Stimulated activated CD4-positive, alpha-beta T cell treated with anti-CD3 and anti-CD28 coated beads, Interleukin-12 subunit alpha, Interleukin-12 subunit beta, amount 100 ng/mL, for 24 hours (primary cell): ENCODE data around the gene DNMBP.
"Not testable (repeated sequence)": the region's sequence is repeated elsewhere in the genome, so short reads cannot be mapped to it uniquely, and the experiment has no call there.

Source experiments
- DNase-seq, 2 experiments: peaks; one replicate each; pipeline ENCODE4 v3.0.0-alpha.2; 2020; ENCODE audit warnings: low read depth in 2 of 2

The DNMBP gene

DNA sequence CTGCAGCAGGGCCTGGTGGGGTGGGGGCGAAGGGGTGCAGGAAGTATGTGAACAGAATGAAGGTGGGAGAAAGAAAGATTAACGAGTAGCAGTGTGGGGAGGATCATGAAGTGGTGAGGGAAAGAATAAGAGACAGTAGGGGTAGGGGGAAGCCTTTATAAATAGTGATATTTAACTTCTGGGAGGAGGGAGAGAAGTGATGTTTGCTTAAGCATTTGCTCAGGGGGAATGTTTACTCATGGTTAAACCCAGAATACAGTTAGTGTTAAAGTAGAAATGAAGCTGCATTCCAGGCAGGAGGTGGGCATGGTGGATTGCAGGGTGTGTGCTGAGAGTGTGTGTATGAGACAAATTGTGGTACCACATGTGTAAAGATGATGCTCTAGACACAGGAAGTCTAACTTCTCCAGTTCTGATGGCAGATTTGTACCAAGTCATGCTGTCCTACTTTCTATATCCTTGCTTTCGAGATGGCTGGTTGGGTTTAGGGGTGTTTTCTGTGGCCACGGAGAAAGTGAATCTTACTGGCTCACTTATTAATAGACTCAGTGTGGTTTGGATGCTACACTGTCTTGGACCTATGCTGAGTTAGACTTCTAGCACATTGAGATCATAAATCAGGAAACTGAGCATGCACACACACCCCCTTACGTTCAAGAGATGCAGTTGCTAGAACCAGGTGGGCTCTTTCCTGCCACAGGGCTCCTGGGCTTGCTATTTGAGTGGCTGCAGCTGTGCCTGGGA, 10.6 kb upstream of the DNMBP start:
- no peak for DNase-seq

DNA sequence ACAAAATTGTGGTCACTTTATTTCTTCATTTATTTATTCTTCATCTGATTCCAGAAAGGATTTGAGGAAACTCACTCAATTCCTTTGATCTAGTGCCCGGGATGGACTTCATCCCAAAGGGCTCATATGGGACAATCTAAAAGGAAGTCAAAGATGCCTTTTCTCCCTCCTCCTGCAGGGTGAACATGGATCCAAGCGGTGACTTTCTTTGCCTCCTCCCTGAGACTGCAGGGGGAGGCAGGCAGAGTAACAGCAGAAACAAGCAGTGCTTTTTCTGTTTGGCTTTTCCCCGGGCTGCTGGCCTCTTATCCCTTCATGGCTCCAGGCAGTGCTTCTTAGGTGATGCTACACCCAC, 10.0 kb upstream of the DNMBP start:
- no peak for DNase-seq

DNA sequence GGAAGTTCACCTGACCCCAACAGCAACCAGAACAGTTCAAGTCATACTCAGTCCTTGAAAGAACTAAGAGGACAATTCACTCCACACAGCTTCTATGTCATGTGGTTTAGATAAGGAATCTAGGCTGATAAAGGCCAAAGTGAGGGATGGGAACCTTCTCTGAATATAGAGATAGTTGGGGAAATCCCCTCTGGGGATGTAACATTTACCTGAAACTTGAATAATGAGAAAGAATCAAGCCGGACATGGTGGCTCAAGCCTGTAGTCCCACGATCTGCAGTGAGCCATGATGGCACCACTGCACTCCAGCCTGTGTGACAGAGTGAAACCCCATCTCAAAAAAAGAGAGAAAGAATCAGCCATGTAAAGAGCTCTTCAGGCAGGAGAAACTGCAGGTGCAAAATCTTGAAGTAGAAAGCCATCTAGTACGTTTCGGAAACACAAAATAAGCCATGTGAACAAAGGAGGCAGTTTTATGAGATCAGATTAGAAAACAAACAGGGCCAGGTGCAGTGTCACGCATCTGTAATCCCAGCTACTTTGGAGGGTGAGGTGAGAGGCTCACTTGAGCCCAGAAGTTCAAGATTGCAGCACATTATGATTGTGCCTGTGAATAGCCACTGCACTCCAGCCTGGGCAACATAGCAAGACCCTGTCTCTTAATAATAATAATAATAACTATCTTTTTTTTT, 4.5 kb upstream of the DNMBP start:
- DNase-seq, result no peak

DNA sequence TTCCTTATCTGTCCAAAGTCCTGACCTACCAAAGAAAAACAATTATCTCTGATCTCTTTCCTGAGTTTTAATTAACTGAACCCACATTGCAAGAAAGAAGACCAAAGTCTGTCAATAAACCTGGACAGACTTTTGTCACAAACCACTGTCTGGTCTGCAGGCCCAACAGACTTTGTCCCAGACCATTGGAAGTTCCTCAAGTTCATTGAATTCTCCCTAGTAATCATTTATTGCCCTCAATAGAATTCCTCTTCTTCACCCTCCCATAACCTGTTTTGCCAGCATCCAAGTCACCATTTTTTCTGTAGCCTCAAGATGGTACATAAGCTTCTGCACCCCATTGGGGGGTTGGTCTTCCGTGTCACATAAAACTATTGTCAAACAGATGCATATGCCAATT, 3.9 kb upstream of the DNMBP start:
- no peak for DNase-seq

DNA sequence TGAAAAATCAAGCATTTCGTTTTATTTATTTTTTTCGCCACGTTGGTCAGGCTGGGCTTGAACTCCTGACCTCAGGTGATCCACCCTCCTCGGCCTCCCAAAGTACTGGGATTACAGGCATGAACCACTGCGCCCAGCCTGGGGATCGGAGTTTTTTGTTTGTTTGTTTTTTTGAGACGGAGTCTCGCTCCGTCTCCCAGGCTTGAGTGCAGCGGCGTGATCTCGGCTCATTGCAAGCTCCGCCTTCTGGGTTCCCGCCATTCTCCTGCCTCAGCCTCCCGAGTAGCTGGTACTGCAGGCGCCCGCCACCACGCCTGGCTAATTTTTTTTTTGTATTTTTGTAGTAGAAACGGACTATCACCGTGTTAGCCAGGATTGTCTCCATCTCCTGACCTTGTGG, 2.2 kb upstream of the DNMBP start:
- DNase-seq, result not testable (repeated sequence)

DNA sequence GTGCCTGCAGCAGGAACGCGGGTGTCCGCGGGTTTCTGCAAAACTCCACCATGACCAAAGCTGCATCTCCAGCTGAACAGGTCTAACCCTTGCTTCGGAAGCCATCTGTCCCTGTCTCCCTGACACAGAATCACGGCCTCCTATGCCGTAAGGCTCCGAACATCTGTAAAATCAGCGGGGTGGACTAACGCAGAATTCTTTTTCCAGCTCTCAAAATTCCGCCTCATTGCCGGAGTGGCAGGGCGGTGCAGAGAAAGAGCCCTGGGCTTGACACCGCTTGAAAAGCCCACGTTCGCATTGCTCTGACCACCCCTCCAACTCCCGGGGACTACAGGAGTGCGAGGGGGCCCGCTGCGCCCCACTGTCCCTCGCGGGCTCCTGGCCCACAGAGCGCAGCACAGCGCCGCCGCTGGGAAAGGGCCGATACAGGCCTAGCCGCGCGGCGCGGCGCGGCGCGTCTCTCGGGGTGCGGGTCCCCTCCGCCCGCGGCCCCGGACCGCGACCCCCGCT, 409 bp downstream of the DNMBP start:
- DNase-seq, result no peak

DNA sequence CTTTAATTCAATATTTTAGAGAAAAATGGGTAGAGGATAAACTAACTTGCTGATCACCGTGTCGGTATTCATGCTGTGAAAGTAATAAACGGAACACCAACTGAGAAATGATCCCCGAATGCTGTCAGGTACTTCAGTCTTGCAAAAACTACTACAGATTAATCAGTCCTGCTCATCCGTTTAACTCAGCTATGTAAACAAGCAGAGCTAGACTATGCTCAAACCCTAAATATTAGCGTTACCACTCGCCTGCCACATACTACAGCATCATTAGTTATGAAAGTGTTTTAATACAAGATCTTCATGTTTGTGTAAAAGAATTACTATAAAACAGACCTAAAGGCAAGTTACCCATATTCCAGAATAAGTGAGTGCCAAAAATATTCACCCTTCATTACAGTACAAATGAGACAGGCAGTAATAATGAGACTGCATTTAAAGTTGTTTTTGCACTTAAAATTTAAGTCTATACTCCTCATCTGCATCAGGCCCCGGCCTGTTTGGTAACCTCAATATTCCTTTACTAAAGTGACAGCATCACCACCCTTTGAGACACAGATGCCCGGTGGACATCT, 952 bp downstream of the DNMBP start:
- DNase-seq, result no peak

DNA sequence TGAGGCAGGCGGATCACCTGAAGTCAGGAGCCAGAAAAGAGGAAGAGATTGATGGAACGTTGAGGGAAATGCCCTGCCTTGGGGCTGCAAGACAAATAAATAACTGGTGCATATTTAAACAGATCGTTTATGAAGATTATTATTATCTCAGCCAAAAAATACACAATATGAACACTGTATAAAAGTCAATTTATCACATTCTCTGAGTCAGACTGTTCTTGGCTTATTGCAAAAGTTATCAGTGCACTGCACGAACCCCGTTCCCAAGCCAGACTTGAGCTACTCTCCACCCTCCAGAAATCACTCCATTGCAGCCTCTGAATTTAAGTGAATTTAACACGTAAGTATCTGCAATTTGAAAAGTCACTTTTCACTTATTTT, 1.6 kb downstream of the DNMBP start:
- no peak for DNase-seq

DNA sequence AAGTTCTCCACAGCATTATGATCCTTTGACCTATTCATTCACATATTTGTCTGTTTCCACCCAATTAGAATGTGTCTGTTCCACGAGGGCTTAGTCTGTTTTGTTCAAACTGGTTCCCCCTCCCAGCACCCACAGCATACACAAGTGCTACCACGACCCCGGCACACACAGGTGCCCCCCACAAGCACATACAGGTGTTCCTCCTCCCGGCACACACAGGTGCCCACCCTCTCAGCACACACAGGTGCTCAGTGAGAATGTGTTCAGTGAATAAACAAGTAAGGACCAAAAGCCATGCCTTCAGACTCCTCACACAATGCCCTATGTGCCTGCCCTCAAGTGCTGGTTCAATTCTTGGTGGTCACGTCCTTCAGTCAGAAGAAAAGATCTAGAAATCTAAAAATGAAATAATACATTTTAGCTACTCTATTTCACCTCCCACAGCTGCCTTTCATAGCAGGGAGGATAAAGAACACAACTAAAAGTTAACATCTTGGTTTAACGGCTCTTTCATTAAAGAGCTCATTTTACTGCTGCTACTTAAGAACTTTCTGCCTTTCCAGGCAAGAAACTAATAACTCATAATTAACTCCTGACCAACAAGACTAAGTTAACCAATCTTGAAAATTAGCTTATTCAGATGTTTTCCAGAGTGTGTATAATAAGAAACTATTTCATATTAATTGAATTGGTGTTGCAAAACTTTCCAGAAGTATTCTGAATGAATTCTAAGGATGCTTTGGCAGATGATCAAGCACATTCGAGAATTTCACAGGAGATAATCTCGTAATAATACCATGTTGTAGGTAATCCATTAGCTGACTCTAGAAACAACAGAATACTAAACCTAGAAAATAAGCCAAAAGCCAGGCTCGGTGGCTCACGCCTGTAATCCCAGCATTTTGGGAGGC, 2.3 kb downstream of the DNMBP start:
- no peak for DNase-seq

DNA sequence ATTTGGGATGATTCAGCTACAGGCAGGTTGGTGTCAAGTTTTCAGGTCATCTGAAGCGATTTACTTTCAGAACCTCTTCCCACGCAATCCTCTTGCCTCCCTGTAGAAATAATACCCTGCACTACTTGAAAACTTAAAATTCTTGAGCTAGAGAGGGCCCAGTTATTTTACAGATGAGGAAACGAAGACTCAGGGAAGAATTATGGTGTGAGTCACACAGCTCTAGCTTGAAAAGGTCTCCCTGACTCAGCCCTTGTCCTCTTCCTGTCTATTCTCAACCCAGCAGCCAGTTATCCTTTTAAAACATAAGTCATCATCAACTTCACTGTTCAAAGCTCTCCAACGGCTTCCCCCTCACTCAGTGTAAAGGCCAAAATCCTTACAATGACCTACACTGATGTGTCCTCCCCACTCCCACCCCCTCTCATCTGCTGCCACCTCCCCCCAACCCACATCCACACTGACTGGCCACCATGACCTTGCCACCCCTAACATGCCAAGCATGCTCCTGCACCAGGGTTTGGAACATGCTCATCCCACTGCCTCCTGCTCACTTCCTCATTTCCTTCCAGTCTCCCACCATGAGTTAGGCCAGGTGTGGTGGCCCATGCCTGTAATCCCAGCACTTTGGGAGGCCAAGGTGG, 3.4 kb downstream of the DNMBP start:
- no peak for DNase-seq

DNA sequence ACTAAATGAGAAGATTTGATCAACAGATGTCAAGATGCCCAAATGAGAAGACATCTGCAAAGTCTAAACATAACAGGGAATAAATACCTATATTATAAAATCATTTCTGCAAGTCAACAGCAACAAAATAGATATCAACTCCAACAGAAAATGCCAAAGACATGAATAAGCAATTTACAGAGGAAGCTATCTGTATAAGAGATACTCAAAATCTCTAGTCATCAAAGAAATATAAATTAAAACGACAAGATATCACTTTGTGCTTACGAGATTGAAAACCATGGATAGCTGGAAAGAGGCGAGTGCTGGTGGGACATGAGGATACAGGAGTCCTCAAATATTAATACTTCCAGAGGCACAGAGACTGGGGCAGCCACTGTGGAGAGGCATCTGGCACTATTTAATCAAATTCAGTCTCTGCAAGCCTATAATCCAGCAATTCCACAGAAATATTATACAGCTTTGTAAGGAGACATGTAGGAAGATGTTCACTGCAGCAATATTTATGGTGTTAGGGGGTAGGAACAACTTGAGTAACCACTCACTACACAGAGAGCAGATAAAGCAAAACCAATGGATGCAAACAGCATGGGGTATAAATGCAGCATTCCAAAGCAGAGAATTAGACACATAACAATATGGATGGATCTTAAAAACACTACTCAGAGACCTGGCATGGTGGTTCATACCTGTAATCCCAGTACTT, 4.8 kb downstream of the DNMBP start:
- DNase-seq, result no peak

DNA sequence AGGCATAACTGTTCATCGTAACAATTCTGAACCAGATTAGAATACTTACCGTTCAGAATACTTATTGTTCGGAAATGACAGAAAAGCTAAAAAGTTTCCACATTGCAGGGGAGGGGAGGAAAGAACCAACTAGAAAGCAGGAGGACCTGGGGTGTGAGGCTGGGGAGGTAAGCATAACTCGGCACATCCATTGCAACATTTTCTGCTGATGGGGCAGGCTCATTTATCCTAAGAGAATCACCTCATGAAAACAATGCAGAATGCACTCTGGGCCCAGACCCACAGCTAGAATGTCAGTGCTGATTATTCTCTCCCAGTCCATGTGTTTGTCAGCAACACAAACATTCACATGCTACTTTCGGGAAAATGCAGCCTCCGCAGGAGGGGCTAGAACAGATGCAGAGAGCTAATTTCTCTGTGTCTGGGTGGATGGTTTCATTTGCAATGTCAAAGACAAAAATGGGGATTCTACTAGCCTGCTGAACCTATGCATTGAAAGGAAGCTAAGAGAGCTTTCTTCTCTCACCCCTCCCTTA, 9.6 kb downstream of the DNMBP start:
- no peak for DNase-seq

DNA sequence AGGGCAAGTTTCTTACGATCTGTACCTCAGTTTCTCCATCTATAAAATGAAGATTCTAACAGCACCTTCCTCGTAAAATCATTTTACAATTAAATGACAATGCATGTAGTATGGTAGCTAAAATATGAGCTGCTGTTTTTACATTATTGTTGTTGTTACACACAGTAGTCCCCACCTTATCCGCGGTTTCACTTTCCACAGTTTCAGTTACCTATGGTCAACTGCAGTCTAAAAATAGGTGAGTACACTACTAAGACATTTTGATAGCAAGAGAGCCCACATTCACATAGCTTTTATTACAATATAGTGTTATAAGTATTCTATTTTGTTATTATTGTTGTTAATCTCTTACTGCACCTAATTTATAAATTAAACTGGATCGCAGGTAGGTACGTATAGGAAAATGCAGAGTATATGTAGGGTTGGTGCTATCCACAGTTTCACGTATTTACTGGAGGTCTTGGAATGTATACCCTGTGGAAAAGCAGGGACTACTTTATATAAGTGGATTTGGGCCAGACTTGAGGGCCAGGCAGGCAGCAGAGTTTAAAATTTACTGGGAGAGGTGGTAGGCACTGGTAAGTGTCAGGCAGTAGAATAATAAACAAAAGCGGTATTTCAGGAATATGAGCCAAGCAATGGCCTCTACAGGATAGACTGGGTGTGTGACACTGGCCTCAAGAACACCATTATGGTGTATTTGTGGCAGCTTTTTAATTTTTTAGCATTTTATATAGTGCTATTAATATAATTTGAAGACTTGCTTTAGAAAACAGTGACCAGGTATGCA, 10.2 kb downstream of the DNMBP start:
- no peak for DNase-seq

DNA sequence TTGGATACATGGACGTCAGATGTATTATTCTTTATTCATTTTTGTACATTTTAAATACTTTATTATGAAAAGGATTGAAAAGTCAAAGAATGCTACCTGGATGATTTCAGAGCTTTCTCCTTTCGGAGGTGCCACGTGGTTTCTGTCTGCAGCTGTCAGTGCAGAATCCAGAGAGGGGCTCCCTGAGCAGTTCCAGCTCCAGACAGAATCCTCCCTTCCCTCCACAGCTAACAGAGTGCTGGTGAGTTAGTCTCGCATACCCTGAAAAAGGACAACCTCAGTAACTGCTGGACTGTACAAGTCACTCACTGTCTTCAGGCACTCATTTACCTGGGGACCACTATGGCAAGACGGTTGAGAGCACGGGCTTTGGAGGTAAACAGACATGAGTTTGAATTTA, 10.9 kb downstream of the DNMBP start:
- no peak for DNase-seq

DNA sequence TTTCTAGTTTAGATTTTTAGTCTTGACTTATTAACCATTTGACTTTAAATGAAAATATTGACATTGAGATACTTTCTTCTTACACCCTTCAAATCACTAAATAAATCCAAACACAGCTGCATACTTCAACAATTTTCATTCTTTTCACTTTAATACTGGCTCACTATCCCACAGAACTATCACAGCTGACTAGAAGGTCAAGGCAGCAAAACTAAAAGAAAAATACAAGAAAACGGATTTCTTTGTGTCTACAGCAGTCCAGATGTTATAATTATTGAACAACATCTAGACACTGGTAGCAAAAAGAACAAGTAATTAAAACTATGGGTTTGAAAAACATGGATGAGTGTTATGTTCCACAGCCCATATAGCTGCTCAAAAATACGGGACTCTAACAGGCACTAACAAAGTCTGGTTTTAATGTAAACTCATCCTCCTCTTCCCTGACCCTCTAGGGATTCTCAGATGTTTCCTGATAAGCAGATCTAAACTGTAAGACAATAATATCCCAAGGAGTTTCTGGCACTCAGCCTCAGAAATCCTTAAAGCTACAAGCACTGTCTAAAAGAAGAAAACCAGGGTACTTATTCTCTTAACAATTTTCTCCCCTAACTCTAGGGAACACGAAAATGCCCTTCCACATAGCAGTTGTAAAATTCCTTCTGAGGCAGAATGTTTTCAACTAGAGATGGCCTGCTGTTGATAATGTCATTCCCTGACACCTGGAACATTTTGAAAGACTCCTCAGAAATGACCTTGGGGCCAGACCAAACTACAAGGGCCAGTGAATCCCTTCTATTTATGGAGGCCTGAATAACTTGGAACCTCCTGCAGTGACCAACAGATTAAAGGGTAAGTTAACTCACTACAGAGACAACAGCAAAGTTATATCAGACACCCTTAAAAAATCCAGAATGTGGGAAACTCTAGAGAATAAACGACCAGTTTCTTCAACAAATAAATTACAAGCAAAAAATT, 12.8 kb downstream of the DNMBP start:
- no peak for DNase-seq

DNA sequence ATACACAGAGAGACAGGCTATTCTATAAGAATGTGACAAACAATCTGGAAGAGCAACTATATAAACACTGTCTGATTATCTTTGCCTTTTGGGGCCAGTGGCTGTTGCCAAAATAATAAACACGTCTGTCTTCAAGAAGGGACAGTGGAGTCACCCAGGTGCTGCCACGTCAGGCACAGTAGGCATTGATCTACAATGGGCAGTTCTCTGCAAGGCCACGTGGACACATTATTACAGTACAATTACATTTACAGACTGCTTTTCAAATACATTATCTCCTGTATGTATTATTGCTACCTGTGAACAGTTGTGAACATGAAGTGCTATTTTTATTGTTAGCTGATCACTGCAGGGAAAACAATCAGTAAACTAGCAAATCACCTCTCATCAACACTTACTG, 14.0 kb downstream of the DNMBP start:
- DNase-seq, result no peak

DNA sequence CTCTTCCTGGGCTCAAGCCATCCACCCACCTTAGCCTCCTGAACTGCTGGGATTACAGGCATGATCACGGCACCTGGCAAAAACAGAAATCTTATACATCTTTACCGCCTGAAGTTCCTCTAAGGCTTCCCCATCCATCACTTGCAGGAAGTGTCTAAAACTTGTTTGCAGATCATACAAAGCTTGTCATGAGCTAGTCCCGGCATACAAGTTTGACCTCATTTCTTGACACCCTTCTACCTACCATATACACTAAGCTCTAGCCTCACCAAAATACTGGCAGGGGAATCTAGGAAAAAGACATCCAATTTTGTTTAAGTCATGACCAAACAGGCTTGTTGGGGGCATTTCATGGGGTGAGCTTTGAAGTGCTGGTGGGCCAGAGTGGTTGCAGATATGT, 14.5 kb downstream of the DNMBP start:
- no peak for DNase-seq

DNA sequence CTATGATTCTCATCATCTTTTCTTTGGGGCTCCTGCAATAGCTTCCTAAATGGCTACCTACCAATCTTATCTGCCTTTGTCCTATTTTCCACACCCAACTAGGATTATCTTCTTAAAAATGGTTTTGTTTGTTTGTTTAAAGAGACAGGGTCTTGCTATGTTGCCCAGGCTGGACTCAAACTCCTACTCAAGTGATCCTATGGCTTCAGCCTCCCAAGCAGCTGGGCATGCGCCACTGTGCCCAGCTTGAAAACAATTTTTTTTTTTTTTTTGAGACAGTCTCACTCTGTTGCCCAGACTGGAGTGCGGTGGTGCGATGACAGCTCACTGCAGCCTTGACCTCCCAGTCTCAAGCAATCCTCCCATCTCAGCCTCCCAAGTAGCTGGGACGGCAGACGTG, 14.9 kb downstream of the DNMBP start:
- no peak for DNase-seq
